H1 (cell line): ENCODE results near the gene ABHD16B.

Source experiments
- CBX8 ChIP-seq: fragments of 300-800, 300-1000 bp; sonication (generic); IDR thresholded peaks from 2 replicates; pipeline ENCODE4 v1.7.1; 2016; ENCODE audit warnings: low read depth, low read length, borderline replicate concordance
- EZH2 ChIP-seq: fragments of 200-600 bp; sonication (generic); IDR thresholded peaks from 2 replicates; pipeline ENCODE4 v1.7.1; 2012; ENCODE audit warnings: low read depth, mild to moderate bottlenecking, moderate library complexity, low read length, inconsistent platforms; ENCODE audit not compliant: severe bottlenecking
- FOSL1 ChIP-seq: IDR thresholded peaks from 2 replicates; pipeline ENCODE4 v1.6.1; 2011; ENCODE audit warnings: mild to moderate bottlenecking, low read depth, low read length, moderate library complexity; ENCODE audit not compliant: insufficient read depth
- GABPA ChIP-seq: IDR thresholded peaks from 2 replicates; pipeline ENCODE4 v1.6.1; 2011; ENCODE audit warnings: mild to moderate bottlenecking, low read length, moderate library complexity, borderline replicate concordance; ENCODE audit not compliant: insufficient read depth
- KDM5A ChIP-seq: fragments of 200-600 bp; IDR thresholded peaks from 2 replicates; pipeline ENCODE4 v1.7.1; 2012; ENCODE audit warnings: mild to moderate bottlenecking, low read length, inconsistent platforms, mixed read lengths
- POLR2A ChIP-seq, 2 experiments: IDR thresholded peaks; 1 replicate in 1 of 2; 2 replicates in 1 of 2; pipeline ENCODE4 v1.6.1; 2011; ENCODE audit warnings: low read depth in 2 of 2, low read length in 2 of 2, mild to moderate bottlenecking in 2 of 2; ENCODE audit errors: control extremely low read depth in 1 of 2
- POLR2AphosphoS5 ChIP-seq: IDR thresholded peaks from 2 replicates; pipeline ENCODE4 v1.6.1; 2011; ENCODE audit warnings: low read depth, low read length
- RBBP5 ChIP-seq: IDR thresholded peaks from 2 replicates; pipeline ENCODE4 v1.7.1; 2012; ENCODE audit warnings: low read depth, mild to moderate bottlenecking, inconsistent platforms, low read length, moderate library complexity, borderline replicate concordance
- RFX5 ChIP-seq: IDR thresholded peaks from 2 replicates; pipeline ENCODE4 v1.6.1; 2011; ENCODE audit warnings: low read depth, low read length, improper control_type of control experiment, borderline replicate concordance
- TBP ChIP-seq: IDR thresholded peaks from 2 replicates; pipeline ENCODE4 v1.6.1; 2011; ENCODE audit warnings: low read depth, low read length, improper control_type of control experiment
- TF ChIP-seq, protein P1 (sequence below), 3 experiments: IDR thresholded peaks; 1 replicate in 2 of 3; 2 replicates in 1 of 3; pipeline versions ENCODE4 v1.5.1 to v1.6.1; 2011; ENCODE audit warnings: low read length in 3 of 3, mild to moderate bottlenecking in 3 of 3, inconsistent platforms in 2 of 3, low read depth in 1 of 3, moderate library complexity in 1 of 3; ENCODE audit not compliant: insufficient read depth in 1 of 3; ENCODE audit errors: control extremely low read depth in 1 of 3
- TF ChIP-seq, protein P2 (sequence below): IDR thresholded peaks from 2 replicates; pipeline ENCODE4 v1.6.1; 2011; ENCODE audit warnings: low read length, improper control_type of control experiment

DNA sequence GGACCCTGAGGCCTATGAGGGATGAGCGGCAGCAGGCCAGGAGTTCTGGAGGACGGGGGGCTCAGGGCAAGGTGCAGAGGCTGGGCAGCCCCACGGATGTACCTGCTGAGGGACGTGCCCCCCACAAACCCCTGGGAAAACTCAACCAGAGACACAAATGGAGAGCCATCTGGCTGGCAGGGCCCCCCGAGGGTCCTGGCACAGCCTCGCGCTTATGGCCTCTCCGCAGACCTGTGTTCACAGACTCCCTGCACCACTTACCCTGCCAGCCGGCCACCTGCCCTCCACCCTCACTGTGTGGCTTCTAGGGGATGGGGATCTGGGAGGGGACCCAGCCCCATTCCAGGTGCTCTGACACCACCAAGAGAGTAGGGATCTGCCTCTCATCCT lies 26.8 kb upstream of the ABHD16B start:
- TF ChIP-seq POLR2A (IDR thresholded peaks at IDR 0.05; ENCODE audit: control extremely low read depth in 1 of 2, low read depth in 2 of 2, low read length in 2 of 2) (no peak), GABPA (no peak), CBX8 (no peak), POLR2AphosphoS5 (no peak), RFX5 (no peak), TBP (no peak), FOSL1 (no peak), EZH2 (no peak), KDM5A (no peak), RBBP5 (no peak)
- TF ChIP-seq, protein P1, sequence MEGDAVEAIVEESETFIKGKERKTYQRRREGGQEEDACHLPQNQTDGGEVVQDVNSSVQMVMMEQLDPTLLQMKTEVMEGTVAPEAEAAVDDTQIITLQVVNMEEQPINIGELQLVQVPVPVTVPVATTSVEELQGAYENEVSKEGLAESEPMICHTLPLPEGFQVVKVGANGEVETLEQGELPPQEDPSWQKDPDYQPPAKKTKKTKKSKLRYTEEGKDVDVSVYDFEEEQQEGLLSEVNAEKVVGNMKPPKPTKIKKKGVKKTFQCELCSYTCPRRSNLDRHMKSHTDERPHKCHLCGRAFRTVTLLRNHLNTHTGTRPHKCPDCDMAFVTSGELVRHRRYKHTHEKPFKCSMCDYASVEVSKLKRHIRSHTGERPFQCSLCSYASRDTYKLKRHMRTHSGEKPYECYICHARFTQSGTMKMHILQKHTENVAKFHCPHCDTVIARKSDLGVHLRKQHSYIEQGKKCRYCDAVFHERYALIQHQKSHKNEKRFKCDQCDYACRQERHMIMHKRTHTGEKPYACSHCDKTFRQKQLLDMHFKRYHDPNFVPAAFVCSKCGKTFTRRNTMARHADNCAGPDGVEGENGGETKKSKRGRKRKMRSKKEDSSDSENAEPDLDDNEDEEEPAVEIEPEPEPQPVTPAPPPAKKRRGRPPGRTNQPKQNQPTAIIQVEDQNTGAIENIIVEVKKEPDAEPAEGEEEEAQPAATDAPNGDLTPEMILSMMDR (IDR thresholded peaks at IDR 0.05; ENCODE audit: control extremely low read depth in 1 of 3, insufficient read depth in 1 of 3, low read depth in 1 of 3, low read length in 3 of 3): no peak
- TF ChIP-seq, protein P2, sequence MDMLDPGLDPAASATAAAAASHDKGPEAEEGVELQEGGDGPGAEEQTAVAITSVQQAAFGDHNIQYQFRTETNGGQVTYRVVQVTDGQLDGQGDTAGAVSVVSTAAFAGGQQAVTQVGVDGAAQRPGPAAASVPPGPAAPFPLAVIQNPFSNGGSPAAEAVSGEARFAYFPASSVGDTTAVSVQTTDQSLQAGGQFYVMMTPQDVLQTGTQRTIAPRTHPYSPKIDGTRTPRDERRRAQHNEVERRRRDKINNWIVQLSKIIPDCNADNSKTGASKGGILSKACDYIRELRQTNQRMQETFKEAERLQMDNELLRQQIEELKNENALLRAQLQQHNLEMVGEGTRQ: no peak
